ENCODE data around the gene NAA40.

Gene NAA40

DNA sequence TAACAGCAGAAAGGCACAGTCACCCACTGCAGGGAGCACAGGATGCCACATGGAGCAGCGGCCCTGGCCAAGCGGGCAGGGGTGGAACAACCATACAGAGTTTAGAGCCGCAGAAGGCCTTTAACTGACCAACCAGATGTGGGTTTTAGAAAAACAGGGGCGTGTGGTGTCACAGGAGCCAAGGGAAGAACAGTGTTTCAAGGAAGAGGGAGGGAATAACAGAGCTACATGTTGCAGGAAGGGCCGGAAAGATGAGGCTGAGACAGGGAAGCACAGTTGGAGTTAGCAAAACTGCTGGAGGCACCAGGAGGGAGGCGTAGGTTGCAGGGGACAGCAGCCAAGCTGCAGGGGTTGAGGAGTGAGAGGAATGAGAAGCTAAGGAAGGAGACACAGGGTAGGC is 7.8 kb upstream of the NAA40 start:
- Histone ChIP-seq H2BK120ac (ENCODE audit: low read depth, low read length) (no peak overlapping the region), H3K4me2 (ENCODE audit: low read length, poor library complexity, severe bottlenecking) (no peak overlapping the region), H3K36me3 (ENCODE audit: control insufficient read depth in 1 of 2, insufficient read depth in 2 of 2, low read depth in 1 of 2, low read length in 2 of 2) (no peaks in the 10 kb centered on the region), H3K27ac (ENCODE audit: low read length, poor library complexity, severe bottlenecking) (no peak overlapping the region), H3K27me3 (ENCODE audit: control insufficient read depth in 1 of 2, insufficient read depth in 1 of 2, low read length in 2 of 2) (peaks cover 9 to 18% of the 10 kb centered on the region in 2 experiments), H3K23ac (ENCODE audit: low read length in 2 of 2) (no peak overlapping the region), H2AFZ (ENCODE audit: low read depth, low read length) (no peak overlapping the region), H2BK15ac (ENCODE audit: low read depth, poor library complexity, severe bottlenecking) (no peak overlapping the region), H3K14ac (ENCODE audit: low read length in 2 of 2) (no peak overlapping the region), H4K8ac (ENCODE audit: low read length) (no peak overlapping the region), H2AK5ac (ENCODE audit: low read length, severe bottlenecking) (no peak overlapping the region), H3K79me1 (replicated peaks; ENCODE audit: low read length, poor library complexity, severe bottlenecking) (no peaks in the 10 kb centered on the region), H3K4ac (ENCODE audit: low read depth in 1 of 2, low read length in 2 of 2) (no peak overlapping the region), H3K4me3 (ENCODE audit: insufficient read depth in 1 of 2, low read depth in 1 of 2, low read length in 2 of 2) (no peak overlapping the region), H2BK5ac (ENCODE audit: low read depth, low read length, poor library complexity, severe bottlenecking) (no peak overlapping the region), H2BK12ac (ENCODE audit: low read length in 2 of 2) (no peak overlapping the region), H3K9me3 (ENCODE audit: control insufficient read depth, low read length) (no peaks in the 10 kb centered on the region), H3K9ac (ENCODE audit: low read length) (no peak overlapping the region), H3K4me1 (ENCODE audit: control insufficient read depth, insufficient read depth, low read depth, low read length) (no peaks in the 10 kb centered on the region), H4K91ac (ENCODE audit: low read length) (no peak overlapping the region), H3K18ac (ENCODE audit: low read depth in 1 of 2, low read length in 2 of 2) (no peak overlapping the region)
- 75% methylated on average over 5 of the region's 6 CpGs for WGBS
- no peak for DNase-seq

DNA sequence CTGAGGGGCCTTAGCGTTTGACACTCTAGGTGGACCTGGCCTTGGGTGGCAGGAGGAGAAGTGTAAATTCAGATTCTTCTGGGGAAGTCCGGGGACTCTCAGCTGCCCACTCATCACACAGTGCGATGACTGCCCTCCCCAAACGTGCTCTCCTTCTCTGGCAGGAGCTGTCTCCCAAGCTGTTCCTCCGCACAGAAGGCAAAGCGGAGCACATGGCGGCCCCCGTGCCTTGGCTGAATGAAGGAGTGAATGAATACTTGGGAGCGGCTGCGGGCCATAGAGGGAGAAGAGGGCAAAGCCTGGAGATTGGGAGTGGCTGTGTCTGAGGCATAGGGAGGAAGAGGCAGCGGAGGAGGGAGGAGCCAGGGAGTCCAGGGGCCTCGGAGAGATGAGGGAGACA is 6.9 kb upstream of the NAA40 start:
- no peak overlapping the region for H3K27ac ChIP-seq (ENCODE audit: low read length, poor library complexity, severe bottlenecking)
- no peak overlapping the region for H3K9ac ChIP-seq (ENCODE audit: low read length)
- 87% methylated on average over 12 of the region's 12 CpGs for WGBS
- no peaks in the 10 kb centered on the region for H3K79me1 ChIP-seq (replicated peaks; ENCODE audit: low read length, poor library complexity, severe bottlenecking)
- no peak overlapping the region for H2AFZ ChIP-seq (ENCODE audit: low read depth, low read length)
- no peak overlapping the region for H2AK5ac ChIP-seq (ENCODE audit: low read length, severe bottlenecking)
- H2BK15ac ChIP-seq (ENCODE audit: low read depth, poor library complexity, severe bottlenecking), result no peak overlapping the region
- H3K27me3 ChIP-seq (ENCODE audit: control insufficient read depth in 1 of 2, insufficient read depth in 1 of 2, low read length in 2 of 2), result peaks cover 9 to 17% of the 10 kb centered on the region in 2 experiments
- DNase-seq, result no peak
- H3K18ac ChIP-seq (ENCODE audit: low read depth in 1 of 2, low read length in 2 of 2), result no peak overlapping the region
- no peak overlapping the region for H4K91ac ChIP-seq (ENCODE audit: low read length)
- no peak overlapping the region for H3K23ac ChIP-seq (ENCODE audit: low read length in 2 of 2)
- no peak overlapping the region for H2BK5ac ChIP-seq (ENCODE audit: low read depth, low read length, poor library complexity, severe bottlenecking)
- H2BK120ac ChIP-seq (ENCODE audit: low read depth, low read length), result no peak overlapping the region
- no peaks in the 10 kb centered on the region for H3K4me1 ChIP-seq (ENCODE audit: control insufficient read depth, insufficient read depth, low read depth, low read length)
- H3K4ac ChIP-seq (ENCODE audit: low read depth in 1 of 2, low read length in 2 of 2), result no peak overlapping the region
- H3K4me2 ChIP-seq (ENCODE audit: low read length, poor library complexity, severe bottlenecking), result no peak overlapping the region
- H3K4me3 ChIP-seq (ENCODE audit: insufficient read depth in 1 of 2, low read depth in 1 of 2, low read length in 2 of 2), result no peak overlapping the region
- H3K9me3 ChIP-seq (ENCODE audit: control insufficient read depth, low read length), result no peaks in the 10 kb centered on the region
- H2BK12ac ChIP-seq (ENCODE audit: low read length in 2 of 2), result no peak overlapping the region
- no peak overlapping the region for H4K8ac ChIP-seq (ENCODE audit: low read length)
- H3K36me3 ChIP-seq (ENCODE audit: control insufficient read depth in 1 of 2, insufficient read depth in 2 of 2, low read depth in 1 of 2, low read length in 2 of 2), result no peaks in the 10 kb centered on the region
- H3K14ac ChIP-seq (ENCODE audit: low read length in 2 of 2), result no peak overlapping the region

DNA sequence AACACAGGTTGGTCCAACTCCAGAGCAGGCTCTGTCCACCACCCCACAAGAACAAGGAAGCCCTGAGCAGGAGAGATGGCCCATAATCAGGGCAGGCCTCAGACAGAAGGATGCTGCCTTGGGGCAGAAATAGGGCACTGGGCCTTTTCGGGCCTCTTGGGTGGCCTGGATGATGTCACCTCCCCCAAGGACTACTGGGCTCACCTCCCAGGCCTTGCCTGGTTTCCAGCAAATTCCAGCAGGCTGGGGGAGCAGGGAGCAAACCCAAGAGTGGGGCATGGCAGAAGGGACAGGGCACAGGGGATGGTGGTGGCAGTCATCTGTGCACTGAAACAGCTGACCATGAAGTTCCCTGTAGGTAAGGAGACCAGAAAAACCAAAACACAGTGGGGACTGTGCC is 5.3 kb upstream of the NAA40 start:
- Histone ChIP-seq H3K27me3 (ENCODE audit: control insufficient read depth in 1 of 2, insufficient read depth in 1 of 2, low read length in 2 of 2) (peaks cover 1 to 4% of the 10 kb centered on the region in 2 experiments), H3K79me1 (replicated peaks; ENCODE audit: low read length, poor library complexity, severe bottlenecking) (no peaks in the 10 kb centered on the region), H3K23ac (ENCODE audit: low read length in 2 of 2) (no peak overlapping the region), H2AFZ (ENCODE audit: low read depth, low read length) (no peak overlapping the region), H3K27ac (ENCODE audit: low read length, poor library complexity, severe bottlenecking) (no peak overlapping the region), H2BK12ac (ENCODE audit: low read length in 2 of 2) (no peak overlapping the region), H2BK15ac (ENCODE audit: low read depth, poor library complexity, severe bottlenecking) (peak overlapping the region; percentile 70), H4K91ac (ENCODE audit: low read length) (no peak overlapping the region), H3K9me3 (ENCODE audit: control insufficient read depth, low read length) (no peaks in the 10 kb centered on the region), H3K4me2 (ENCODE audit: low read length, poor library complexity, severe bottlenecking) (no peak overlapping the region), H3K9ac (ENCODE audit: low read length) (no peak overlapping the region), H3K36me3 (ENCODE audit: control insufficient read depth in 1 of 2, insufficient read depth in 2 of 2, low read depth in 1 of 2, low read length in 2 of 2) (no peaks in the 10 kb centered on the region), H2BK5ac (ENCODE audit: low read depth, low read length, poor library complexity, severe bottlenecking) (no peak overlapping the region), H3K14ac (ENCODE audit: low read length in 2 of 2) (no peak overlapping the region), H3K4me3 (ENCODE audit: insufficient read depth in 1 of 2, low read depth in 1 of 2, low read length in 2 of 2) (no peak overlapping the region), H3K18ac (ENCODE audit: low read depth in 1 of 2, low read length in 2 of 2) (no peak overlapping the region), H2AK5ac (ENCODE audit: low read length, severe bottlenecking) (no peak overlapping the region), H3K4ac (ENCODE audit: low read depth in 1 of 2, low read length in 2 of 2) (no peak overlapping the region), H4K8ac (ENCODE audit: low read length) (no peak overlapping the region), H2BK120ac (ENCODE audit: low read depth, low read length) (no peak overlapping the region), H3K4me1 (ENCODE audit: control insufficient read depth, insufficient read depth, low read depth, low read length) (peaks cover 6% of the 10 kb centered on the region)
- 95% methylated on average over 1 of the region's 1 CpG for WGBS
- no peak for DNase-seq

DNA sequence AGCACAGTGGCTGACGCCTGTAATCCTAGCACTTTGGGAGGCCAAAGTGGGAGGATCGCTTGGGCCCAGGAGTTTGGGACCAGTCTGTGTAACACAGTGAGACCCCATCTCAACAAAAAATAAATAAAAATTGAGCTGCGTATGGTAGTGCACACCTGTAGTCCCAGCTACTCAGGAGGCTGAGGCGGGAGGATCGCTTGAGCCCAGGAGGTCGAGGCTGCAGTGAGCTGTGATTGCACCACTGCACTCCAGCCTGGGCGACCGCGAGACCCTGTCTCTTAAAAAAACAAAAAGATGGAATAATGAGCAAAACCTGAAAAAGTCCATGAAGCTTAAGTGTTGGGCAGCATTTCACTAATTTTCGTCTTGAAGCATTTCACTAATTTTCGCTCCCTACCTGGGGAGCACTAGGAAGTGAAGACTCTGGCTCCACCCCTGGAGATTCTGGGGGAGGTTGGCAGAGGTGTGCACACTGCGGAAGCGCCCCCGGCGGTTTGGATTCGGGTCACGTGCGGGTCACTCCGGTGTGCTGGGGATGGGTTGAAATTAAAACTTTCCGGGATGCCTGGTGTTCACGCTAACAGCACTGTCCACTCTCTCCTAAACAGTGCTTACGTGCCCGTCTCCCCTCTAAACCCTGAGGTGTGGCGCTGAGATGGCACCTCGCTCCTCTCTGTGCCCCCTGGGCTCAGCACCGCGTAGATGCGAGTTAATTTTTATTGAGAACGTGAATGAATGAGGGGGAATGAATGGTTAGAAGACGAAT is 906 bp upstream of the NAA40 start:
- Histone ChIP-seq H3K27ac (ENCODE audit: low read length, poor library complexity, severe bottlenecking) (peak overlapping the region; percentile 78), H2AFZ (ENCODE audit: low read depth, low read length) (peak overlapping the region; percentile 89), H2AK5ac (ENCODE audit: low read length, severe bottlenecking) (no peak overlapping the region), H3K4me1 (ENCODE audit: control insufficient read depth, insufficient read depth, low read depth, low read length) (peaks cover 13% of the 10 kb centered on the region), H4K8ac (ENCODE audit: low read length) (peak overlapping the region; percentile 49), H3K9me3 (ENCODE audit: control insufficient read depth, low read length) (no peaks in the 10 kb centered on the region), H3K9ac (ENCODE audit: low read length) (peak overlapping the region; percentile 87), H3K4me3 (ENCODE audit: insufficient read depth in 1 of 2, low read depth in 1 of 2, low read length in 2 of 2) (peak overlapping the region; percentile 92 to 94), H4K91ac (ENCODE audit: low read length) (no peak overlapping the region), H2BK120ac (ENCODE audit: low read depth, low read length) (no peak overlapping the region), H2BK15ac (ENCODE audit: low read depth, poor library complexity, severe bottlenecking) (peak overlapping the region; percentile 36), H3K79me1 (replicated peaks; ENCODE audit: low read length, poor library complexity, severe bottlenecking) (peaks cover 7% of the 10 kb centered on the region), H3K14ac (ENCODE audit: low read length in 2 of 2) (no peak overlapping the region), H3K4me2 (ENCODE audit: low read length, poor library complexity, severe bottlenecking) (peak overlapping the region; percentile 81), H3K23ac (ENCODE audit: low read length in 2 of 2) (no peak overlapping the region), H3K18ac (ENCODE audit: low read depth in 1 of 2, low read length in 2 of 2) (peak overlapping the region; percentile 40 to 58), H3K4ac (ENCODE audit: low read depth in 1 of 2, low read length in 2 of 2) (no peak overlapping the region), H3K36me3 (ENCODE audit: control insufficient read depth in 1 of 2, insufficient read depth in 2 of 2, low read depth in 1 of 2, low read length in 2 of 2) (peaks cover 0 to 5% of the 10 kb centered on the region in 2 experiments), H2BK12ac (ENCODE audit: low read length in 2 of 2) (no peak overlapping the region), H2BK5ac (ENCODE audit: low read depth, low read length, poor library complexity, severe bottlenecking) (no peak overlapping the region), H3K27me3 (ENCODE audit: control insufficient read depth in 1 of 2, insufficient read depth in 1 of 2, low read length in 2 of 2) (no peaks in the 10 kb centered on the region)
- DNase-seq, result no peak
- WGBS, result 24% methylated on average over 27 of the region's 30 CpGs

Measured in mesenchymal stem cell (in vitro differentiated cells and primary cell).